ENCODE results near the gene HOTAIR. TPM values are rescaled to one million over a fixed set of nuclear protein-coding genes. Genes with fewer than 3 reads are reported as not detected.

Gene HOTAIR
- not detected for total RNA-seq
- long read RNA-seq: 0 reads

GRCh38 chr12:53974084-53975063, at the start of gene HOTAIR:
HOTAIR (minus strand) TSS chr12:53974954.
- intact Hi-C loops (cut with DNase I): no loop called here
- DNase-seq (ENCODE audit: low spot score): no peak

- intact Hi-C loops (cut with DNase I): no loop called here
Measured at GRCh38 chr12:54024127-54024526, 49.4 kb upstream of the HOTAIR start.

GRCh38 chr12:54022960-54023884, 48.5 kb upstream of the HOTAIR start:
- no peak for DNase-seq (ENCODE audit: low spot score)
- intact Hi-C loops (cut with DNase I): no loop called here

More at GRCh38 chr12:54024127-54024526, 49.4 kb upstream of the HOTAIR start:
- no peak for DNase-seq (ENCODE audit: low spot score)

GRCh38 chr12:54021432-54022013, 46.8 kb upstream of the HOTAIR start:
- no peak for DNase-seq (ENCODE audit: low spot score)
- intact Hi-C loops (cut with DNase I): no loop called here

- intact Hi-C loops (cut with DNase I): no loop called here
- no peak for DNase-seq (ENCODE audit: low spot score)
Measured at GRCh38 chr12:54020591-54021405, 46.0 kb upstream of the HOTAIR start.

- intact Hi-C loops (cut with DNase I): no loop called here
Measured at GRCh38 chr12:54019924-54020590, 45.3 kb upstream of the HOTAIR start.

GRCh38 chr12:54019091-54019811, 44.5 kb upstream of the HOTAIR start:
- DNase-seq (ENCODE audit: low spot score): no peak
- intact Hi-C loops (cut with DNase I): no loop called here

More at GRCh38 chr12:54019924-54020590, 45.3 kb upstream of the HOTAIR start:
- DNase-seq (ENCODE audit: low spot score): no peak

GRCh38 chr12:54018468-54018984, 43.8 kb upstream of the HOTAIR start:
- intact Hi-C loops (cut with DNase I): no loop called here
- no peak for DNase-seq (ENCODE audit: low spot score)

GRCh38 chr12:54017878-54018467, 43.2 kb upstream of the HOTAIR start:
- intact Hi-C loops (cut with DNase I): no loop called here
- DNase-seq (ENCODE audit: low spot score): peak; percentile 81

- no peak for DNase-seq (ENCODE audit: low spot score)
- intact Hi-C loops (cut with DNase I): no loop called here
Measured at GRCh38 chr12:54017027-54017788, 42.5 kb upstream of the HOTAIR start.

GRCh38 chr12:54016478-54016964, 41.8 kb upstream of the HOTAIR start:
- intact Hi-C loops (cut with DNase I): no loop called here
- no peak for DNase-seq (ENCODE audit: low spot score)

GRCh38 chr12:54016051-54016450, 41.3 kb upstream of the HOTAIR start:
- intact Hi-C loops (cut with DNase I): no loop called here
- DNase-seq (ENCODE audit: low spot score): no peak

GRCh38 chr12:54015018-54015931, 40.5 kb upstream of the HOTAIR start:
- DNase-seq (ENCODE audit: low spot score): no peak
- intact Hi-C loops (cut with DNase I): no loop called here

GRCh38 chr12:54014377-54015017, 39.7 kb upstream of the HOTAIR start:
- intact Hi-C loops (cut with DNase I): no loop called here

More at GRCh38 chr12:54014377-54015017, 39.7 kb upstream of the HOTAIR start:
- no peak for DNase-seq (ENCODE audit: low spot score)
